ENCODE data around the gene LAMC3. TPM values are rescaled to one million over a fixed set of nuclear protein-coding genes. Genes with fewer than 3 reads are reported as not detected.

Gene LAMC3
- total RNA-seq, 2 donors from 2014 or later, result not detected

Other genes starting within 250 kb of the LAMC3 start
- gene ABL1, start 173.9 kb upstream of the LAMC3 start, total RNA-seq, result 10 to 100 TPM; 28.1 to 45.2 TPM
- gene QRFP, start 112.4 kb upstream of the LAMC3 start, total RNA-seq, result not detected
- gene FIBCD1, start 69.9 kb upstream of the LAMC3 start, total RNA-seq, result not detected
- not detected for gene AIF1L, start 87.4 kb downstream of the LAMC3 start, total RNA-seq
- gene NUP214, start 116.4 kb downstream of the LAMC3 start, total RNA-seq, result 100 to 1,000 TPM in 1 of 2 donors, 10 to 100 TPM in 1; 66.2 to 121 TPM